Activated CD4-positive, alpha-beta T cell treated with anti-CD3 and anti-CD28 coated beads, Interleukin-2, amount 50 U/mL, for 4 hours (primary cell): ENCODE results near the gene RBM7.

Experiments
- DNase-seq, 2 experiments: peaks; one replicate each; pipeline ENCODE4 v3.0.0-alpha.2; 2020

RBM7 gene

DNA sequence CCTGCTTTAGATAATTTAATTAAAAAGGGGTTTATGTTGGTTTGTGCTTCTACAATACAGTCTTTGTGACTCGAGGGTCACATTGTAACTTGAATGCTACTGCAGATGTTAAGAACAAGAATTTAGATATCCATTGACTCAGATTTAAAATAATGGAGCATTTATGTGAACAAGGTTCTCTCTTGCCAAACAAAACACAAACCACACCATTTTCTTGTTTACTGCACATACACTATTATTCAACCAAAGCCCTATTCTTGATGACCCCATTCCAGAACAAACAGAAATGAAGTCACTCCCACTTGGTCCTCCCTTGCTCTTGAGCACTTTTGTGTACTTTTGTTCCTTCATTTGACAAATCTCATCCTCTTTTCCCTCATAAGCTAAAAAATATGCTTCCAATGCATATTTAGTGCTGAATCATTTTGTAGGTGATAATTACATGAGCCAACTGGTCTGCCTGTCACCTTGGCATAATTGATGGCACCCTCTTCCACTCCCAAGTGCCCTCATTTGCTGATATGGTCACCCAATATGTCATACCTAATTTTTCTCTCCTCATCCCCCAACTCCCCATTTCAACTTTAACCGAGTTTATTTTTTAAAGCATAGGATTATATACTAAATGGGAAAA lies 3.0 kb upstream of the RBM7 start:
- no peak for DNase-seq

DNA sequence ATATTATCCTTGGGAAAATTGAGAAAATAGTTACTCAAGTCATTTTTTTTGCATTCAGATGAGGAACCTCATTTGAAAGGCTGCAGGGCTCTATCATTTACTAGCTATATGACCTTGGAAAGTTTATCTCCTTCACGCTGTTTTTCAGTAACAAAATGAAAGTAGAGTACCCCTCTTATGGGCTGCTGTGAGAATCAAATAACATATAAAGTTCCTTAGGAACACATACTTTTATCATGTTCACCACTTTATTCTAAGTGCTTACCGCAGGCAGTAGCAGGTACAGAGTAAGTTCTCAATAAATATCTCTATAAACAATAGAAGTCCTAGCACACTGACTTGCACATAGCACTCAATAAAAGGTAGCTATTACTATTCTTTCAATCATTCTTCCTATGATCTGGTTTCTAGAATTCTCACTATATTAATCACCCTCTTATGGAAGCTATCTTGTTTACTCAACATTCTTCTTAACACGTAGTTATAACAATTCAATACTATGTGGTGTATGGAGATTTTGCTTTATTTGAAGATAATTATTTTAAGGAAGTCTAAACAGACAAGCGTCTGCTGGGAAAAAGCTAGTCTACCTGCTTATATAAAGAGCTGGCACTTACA lies 2.1 kb upstream of the RBM7 start:
- DNase-seq, result no peak

DNA sequence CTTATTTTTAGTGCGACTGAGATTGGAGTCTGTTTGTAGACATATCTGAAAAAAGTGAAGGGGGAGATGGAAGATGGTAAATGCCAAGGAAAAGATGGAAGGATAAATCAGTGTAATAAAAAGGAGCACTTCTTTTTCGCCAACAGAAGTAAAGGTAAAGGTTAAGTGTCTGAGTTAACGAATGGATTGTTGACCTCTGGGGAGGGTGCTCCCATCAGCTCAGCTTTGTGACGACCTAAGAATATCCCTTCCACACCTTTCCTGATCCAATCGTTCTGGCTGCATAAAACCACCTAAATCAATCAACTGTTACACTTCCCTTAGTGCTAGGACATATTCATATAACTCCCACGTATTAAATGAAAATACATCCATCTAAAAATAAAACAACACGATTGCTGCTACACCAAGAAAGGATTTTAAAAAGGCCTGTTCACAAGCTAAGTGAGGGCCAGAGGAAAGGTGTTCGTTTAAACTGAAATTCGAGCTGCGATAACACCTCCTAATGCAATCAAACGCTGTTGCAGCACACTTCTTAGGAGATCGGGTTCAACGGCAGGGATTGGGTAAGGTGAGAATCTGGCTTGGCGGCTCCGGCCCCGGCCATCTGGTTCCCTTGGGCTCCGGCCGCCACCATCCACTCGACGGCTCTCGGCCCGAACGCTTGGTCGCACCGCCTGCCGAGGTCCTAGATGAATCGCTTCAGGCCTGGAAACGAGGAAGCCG lies 813 bp upstream of the RBM7 start:
- no peak for DNase-seq

DNA sequence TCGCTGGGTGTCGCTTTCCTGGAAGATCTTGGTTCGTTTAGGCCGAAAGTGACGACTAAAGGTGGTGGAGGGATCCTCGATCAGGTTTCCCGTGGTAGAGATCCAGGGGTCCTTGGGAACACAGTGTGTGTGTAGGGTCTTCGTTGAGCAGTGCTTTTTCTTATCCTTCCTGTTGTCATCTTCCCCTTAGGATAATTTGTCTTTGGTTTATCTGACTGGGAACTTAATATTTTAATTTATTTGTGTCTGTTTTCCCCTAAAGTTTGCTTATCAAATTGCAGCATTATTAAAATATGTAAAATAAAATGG lies 403 bp downstream of the RBM7 start:
- no peak for DNase-seq

DNA sequence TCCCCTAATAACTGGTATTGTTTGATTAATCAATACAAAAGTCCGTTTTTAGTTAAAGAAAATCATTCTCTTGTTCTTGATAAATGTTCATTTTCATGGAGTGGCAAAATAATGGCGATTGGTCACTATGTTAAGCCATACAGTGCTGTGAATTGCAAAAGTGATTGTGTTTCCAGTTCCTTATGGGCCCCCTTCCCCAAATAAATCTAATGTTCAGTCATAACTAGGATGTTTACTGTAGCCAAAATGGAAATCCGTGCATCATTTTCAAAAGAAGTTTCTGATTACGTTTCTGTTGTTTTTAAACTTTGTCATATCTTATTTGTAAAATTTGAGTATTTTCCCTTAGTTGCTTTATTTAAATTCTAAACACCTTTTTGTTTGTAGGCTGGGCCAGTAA lies 845 bp downstream of the RBM7 start:
- DNase-seq, result no peak

DNA sequence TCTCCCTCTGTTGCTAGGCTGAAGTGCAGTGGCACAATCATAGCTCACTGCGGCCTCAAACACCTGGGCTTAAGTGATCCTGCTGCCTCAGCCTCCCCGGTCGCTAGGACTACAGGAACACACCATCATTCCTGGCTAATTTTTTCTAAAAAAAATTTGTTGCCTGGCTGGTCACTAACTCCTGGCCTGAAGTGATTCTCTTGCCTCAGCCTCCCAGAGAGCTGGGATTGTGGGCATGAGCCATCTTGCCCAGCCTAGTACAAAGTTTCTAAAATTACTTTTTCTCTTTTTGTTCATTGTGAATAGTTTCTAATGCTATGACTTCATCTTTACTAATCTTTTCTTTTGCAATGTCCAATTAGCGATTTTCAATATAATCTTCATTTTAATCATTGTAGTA lies 12.5 kb downstream of the RBM7 start:
- DNase-seq, result no peak

DNA sequence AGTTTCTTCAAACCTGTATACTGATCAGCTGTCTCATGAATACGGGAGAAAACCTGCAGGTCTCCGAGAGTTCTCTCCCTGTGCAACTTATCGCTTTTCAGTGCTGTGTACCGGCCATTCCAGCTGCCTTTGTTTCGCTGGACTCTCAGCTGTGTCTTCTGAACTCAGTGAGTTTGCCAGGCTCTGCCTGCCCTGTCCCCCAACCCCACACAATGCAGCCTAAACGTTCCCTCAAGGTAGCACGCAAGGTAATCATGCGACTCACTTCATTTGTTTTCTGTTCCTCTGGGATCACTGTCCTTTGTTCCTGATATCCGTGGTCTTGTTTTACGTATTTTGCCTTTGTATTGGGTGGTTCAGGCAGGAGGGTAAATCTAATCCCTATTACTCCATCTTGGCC lies 13.5 kb downstream of the RBM7 start:
- DNase-seq, result no peak

DNA sequence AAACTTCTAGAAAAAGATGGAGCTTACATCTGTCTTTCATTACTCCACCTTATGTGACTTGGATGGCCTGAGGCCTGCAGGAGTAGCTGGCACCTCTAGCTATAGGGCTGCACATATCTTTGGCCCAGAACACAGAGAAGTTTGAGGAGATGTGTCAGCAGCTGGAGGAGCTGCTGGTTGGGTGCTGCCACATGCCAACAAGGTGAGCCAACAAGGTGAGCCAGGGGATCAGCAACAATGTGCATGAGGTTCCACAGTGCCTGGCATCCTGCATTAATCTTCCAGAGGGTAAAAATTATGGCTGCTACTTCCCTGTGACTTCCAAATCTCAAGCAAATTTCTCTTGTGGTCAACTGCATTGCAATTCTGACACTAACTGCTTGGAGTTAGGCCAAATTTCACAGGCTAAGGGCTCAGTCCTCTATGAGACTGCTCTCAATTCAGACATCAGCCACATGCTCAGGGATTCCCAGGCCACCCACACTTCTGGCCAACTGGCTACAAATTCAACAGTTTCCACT lies 16.0 kb downstream of the RBM7 start:
- DNase-seq, result no peak

DNA sequence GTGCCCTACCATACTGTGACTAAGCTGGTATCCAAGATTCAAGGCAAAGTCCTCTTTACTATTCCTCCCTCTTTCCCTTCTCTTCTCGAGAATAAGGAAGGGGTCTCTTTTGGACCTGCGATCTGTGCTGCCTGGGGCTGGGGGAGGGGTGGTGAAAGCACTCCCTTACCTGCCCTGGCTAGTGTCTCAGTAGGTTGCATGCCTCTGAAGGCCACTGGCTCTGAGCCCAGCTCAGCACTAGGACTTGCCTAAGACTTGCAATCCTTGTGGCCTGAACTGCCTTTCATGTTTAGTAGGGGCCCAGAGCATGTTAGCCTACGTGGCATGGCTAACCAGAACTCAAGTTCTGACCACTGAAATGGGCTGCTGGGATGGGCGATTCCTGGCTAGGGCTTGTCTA lies 25.8 kb downstream of the RBM7 start:
- DNase-seq, result no peak

DNA sequence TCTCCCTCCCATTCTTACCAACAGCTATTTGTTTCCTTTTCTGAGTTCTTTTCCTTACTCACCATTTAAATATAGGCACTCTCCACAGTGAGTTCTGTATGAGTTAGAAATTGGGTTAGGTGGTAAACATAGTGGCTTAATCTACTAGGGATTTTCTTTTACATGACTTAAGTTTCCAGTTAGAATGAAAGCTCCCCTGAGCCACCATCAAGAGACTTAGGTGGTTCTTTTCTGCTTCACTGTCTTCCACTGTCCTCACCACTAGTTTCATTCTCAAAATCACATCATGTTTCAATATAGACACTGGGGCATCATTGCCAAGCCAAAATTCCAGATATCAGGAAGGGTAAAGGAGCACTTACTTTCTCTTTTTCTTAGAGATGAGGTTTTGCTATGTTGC lies 29.8 kb downstream of the RBM7 start:
- no peak for DNase-seq

DNA sequence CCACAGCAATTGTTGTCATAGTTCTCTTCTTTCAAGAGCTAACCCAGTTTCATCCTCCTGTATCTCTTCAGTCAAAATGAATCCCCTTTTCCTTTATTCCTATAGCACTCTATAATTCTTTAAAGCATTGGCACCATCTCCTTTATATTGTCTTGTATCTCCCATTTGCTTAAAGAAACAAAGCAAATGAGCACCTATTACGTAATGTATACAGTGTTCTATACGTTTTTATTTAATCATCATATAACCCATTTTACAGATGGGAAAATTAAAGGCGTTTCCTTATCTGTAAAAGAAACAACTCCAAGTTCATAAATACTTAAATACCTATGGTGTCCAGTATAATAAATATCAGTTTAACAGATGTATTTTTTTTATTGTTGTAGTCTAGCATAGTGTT lies 32.4 kb downstream of the RBM7 start:
- DNase-seq, result no peak

DNA sequence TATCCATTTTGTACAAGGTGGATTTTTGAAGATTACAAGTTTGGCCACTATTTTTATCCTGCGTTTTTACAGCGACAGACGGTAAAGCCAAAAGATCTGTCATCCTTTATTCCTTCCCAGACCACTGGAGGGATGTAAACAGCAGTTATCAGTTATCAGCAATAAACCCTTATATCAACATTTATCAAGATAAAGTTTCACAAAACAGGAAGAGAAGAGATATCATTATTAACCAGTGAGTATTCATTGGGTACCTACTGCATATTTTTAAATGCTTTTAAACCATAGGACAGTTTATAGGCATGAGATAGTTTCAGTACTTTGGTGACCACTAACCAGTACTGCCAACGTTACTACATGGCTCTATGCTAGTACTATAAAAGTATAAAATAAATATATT lies 32.9 kb downstream of the RBM7 start:
- no peak for DNase-seq

DNA sequence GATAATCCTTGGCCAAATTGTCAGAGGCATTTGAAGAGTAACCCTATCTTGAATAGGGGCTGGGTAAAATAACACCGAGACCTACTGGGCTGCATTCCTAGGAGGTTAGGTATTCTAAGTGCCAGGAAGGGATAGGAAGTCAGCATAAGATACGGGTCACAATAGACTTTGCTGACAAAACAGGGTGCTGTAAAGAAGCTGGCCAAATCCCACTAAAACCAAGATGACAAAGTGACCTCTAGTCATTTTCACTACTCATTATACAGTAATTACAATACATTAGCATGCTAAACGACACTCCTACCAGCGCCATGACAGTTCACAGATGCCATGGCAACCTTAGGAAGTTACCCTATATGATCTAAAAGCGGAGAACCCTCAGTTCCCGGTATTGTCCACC lies 37.8 kb downstream of the RBM7 start:
- no peak for DNase-seq

DNA sequence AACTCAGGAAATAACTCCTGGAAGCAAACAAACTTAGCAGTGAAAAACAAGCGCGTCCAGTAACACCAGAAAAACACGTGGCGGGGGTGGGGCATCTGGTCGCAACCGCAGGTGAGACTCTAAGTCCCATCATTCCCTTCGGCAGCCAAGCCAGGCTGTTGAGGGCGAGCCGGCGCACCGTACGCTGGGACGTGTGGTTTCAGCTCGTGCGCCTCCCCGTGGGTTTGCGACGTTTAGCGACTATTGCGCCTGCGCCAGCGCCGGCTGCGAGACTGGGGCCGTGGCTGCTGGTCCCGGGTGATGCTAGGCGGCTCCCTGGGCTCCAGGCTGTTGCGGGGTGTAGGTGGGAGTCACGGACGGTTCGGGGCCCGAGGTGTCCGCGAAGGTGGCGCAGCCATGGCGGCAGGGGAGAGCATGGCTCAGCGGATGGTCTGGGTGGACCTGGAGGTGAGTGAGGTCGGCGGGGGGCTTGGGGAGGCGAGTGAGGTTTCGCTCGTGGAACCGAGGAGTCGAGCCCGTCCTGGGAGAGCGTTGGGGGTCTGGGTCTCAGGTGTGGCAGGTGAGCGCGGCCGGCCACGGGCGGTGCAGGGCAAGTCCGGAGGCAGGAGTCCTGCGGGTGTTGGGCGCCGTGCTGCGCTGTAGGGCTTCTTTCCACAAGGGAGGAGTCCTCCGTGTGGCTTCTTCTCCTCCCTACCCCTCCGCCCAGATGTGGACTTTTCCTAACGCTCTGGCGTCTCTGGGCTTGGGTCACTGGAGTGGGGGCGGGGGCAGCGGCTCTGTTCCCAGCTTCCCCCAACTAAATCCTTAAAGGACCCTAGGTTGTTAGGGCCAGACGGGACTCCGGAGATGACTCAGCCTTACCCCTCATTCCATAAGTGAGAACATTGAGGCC lies 39.0 kb downstream of the RBM7 start, which contains the start of gene REXO2:
Gene REXO2, plus strand, starts transcription at position 239 of the 892 bp plus-strand sequence. Its CDS starts 62 bp downstream, at position 301.
- peak; percentile 94 for DNase-seq

DNA sequence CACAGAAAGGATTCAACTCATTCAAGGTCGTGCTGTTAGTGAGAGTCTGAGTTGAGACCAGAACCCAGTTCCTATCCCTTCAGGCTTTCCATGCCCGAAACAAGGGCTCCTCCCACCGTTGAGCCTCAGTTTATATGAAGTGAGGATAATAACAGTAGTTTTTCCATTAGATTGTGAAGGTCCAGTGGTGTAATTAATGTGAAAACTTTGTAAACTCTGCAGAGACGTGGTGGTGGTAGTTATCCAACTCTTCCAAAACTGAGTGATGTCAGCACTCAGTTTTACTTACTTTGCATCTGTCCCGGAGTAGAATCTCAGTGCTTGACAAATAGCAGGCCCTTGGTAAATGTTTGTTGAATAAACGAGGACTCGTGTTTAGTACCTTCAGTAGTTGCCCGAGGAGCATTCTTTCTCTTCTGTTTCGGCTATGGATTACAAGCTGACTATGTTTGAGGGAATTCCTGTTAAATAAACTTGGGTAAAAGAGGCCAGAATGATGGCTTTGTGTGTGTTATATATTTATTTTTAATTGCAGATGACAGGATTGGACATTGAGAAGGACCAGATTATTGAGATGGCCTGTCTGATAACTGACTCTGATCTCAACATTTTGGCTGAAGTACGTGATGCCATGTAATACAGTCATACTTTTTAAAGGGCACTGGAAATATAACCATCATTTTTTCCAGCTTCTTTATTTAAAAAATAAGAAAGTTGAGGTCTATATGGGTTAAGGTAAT lies 39.8 kb downstream of the RBM7 start:
- no peak for DNase-seq

DNA sequence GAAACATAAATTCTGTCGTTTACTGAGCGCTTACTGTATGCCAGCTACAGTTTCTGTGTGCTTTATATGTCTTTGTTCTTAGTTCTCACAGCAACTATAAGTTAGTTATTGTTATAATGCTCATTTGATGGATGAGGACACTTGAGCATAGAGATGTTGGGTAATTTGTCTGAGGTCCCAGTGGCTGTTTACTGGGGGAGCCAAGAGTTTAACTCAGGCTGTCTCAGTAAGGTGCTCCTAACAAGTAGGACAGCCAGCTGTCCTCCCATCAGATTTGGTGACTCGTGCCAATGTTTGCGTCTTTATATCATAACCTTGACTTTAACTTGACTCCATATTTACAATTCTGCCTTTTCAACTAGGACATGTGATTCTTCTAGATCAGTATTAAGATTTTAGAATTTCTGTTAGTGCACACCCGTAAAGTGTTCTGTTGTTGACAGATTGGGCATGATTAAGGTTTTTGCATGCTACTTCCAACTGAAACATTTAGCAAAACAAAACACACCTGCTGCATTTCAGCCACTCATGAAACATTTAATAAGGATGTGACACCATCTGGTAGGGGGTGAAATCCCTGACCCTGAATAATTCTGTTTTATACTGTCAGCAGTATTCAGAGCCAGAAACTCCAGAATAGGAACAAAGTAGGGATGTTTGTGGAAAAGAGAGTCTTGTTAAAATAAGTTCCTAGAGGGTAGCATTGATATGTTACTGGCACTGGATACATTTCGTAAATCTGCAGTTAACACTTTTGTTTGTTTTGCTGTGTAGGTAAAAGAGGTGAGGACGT lies 40.7 kb downstream of the RBM7 start:
- no peak for DNase-seq

DNA sequence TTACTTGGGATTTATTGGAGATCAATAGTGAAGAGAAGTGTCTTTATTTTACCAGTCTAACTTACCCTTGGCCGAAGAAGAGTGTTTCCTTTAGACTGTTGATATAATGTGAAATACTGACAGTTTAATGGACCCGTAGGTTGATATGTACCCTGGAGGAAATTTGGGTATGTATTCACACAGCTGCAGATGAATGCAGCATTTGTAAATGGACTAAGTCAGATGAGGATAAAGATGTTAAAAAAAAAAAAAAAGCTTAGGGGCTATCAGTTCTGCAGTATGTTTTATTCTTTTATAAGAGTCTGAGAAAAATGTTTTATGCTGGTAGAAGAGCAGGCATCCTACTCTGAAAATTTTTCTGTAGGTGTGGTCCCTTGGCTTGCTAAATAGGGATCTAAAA lies 41.5 kb downstream of the RBM7 start:
- DNase-seq, result no peak

DNA sequence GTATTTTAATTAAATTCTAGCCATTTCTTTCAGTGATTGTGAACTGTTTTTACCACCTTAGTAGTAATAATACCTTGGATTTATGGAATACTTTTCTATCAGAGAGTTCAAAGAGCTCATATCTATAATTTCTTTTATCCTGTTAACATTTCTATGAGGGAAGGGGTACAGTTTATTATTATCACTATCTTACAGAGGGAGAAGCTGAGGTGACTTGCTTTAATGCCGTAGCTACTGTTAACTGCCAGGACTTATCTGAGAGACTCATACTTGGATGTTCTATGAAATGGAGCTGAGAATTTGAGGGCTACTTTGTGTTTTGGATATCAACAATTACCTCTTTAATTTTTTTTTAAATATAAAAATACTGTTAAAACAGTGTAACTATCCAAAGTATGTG lies 42.1 kb downstream of the RBM7 start:
- no peak for DNase-seq

DNA sequence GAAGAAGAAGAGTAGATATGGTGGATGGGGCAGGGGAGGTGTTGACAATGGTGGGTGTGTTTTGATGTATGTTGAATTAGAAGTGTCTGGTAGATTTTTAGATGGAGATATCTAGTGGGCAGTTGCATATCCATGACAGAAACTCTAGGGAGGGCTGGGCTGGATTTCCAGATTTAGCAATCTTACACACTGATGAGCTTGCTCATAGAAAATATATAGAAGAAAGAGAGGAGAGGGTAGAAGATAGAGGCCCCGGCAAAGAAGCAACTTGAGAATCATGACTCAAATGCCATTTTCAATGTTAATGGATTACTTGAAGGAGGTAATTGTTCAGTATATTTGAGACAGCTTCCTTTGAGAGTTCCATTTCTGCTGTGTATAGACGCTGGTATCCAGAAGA lies 47.0 kb downstream of the RBM7 start:
- DNase-seq, result no peak

DNA sequence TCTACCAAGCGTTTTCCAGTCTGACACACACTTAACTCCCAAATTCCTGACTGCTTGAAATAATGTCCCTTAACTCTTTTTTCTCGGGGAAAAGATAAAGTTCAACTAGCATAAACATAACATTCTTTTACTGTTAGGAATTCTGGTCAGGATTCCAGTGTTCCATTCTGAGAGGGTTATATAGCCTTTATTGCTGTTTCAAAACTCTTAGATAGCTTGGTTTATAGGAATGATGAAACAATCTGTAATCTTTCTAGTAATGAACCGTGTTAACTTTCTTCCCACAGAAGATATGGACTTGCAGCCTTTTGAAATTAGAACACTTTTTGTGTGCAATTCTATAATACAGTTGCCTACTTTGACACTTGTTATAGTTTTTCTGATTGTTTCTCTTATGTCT lies 47.4 kb downstream of the RBM7 start:
- DNase-seq, result no peak

DNA sequence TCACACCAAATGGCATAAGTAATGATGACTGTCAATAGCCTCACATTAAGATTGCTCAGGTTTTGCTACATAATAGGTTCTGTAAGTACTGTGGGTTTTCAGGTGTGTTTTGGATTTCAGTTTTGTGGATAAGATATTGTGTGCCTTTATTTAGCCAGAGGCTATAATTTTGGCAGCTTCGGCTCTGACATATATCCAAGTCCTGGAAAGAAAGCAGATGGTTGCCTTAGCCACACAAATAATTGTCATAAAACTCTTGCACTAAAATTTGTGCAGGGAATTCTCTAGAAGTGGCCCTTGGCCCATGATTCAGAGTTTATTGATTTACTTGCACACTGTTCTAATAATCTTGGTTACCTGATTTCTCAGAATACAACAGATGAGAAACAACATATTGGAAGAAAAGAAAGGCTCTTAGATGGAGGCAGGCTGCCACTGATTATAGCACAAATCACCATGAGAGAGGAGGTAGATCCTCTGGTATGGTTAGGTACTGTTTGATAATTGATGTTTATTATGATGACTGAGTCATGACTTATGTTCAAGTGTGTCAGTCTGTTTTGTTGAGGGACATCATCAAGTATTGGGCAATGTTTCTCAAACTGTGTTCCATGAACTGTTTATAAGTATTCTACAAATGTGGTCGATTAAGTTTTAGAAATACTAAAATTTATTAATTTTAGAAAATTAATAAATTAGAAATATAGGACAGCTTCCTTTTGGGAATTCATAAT lies 48.5 kb downstream of the RBM7 start:
- DNase-seq, result no peak
